Muscle of leg (tissue), 11 donors: Measurements from ENCODE around the gene IGSF3. TPM values are rescaled to one million over a fixed set of nuclear protein-coding genes. Genes with fewer than 3 reads are reported as not detected.

Source experiments
- DNase-seq: peaks from one replicate; pipeline ENCODE4 v3.0.0; 2013
- H3K27ac ChIP-seq: one replicate; pipeline ENCODE4 v1.5.1; 2013; ENCODE audit warnings: mild to moderate bottlenecking, low read length, control low read depth
- H3K27me3 ChIP-seq: one replicate; pipeline ENCODE4 v1.6.1; 2013; ENCODE audit warnings: low read length; ENCODE audit not compliant: control insufficient read depth, insufficient read depth
- H3K36me3 ChIP-seq: one replicate; pipeline ENCODE4 v1.6.1; 2013; ENCODE audit warnings: low read length; ENCODE audit not compliant: control insufficient read depth, insufficient read depth
- H3K4me1 ChIP-seq: one replicate; pipeline ENCODE4 v1.6.1; 2013; ENCODE audit warnings: low read length; ENCODE audit not compliant: control insufficient read depth, insufficient read depth
- H3K4me3 ChIP-seq: one replicate; pipeline ENCODE4 v1.5.1; 2013; ENCODE audit warnings: low read length, control low read depth
- H3K9me3 ChIP-seq: replicated peaks from 2 replicates; pipeline ENCODE4 v1.6.1; 2013; ENCODE audit warnings: low read depth, low read length; ENCODE audit not compliant: control insufficient read depth
- WGBS: methylation state at CpG from one replicate; pipeline ENCODE4 v1.1.5; 2013; ENCODE audit warnings: missing lambda C conversion rate; ENCODE audit not compliant: insufficient coverage; 5-methylcytosine and 5-hydroxymethylcytosine counted together
- polyA plus RNA-seq, 8 donors: library from polyadenylated mRNA; unstranded; fragments of 120-200 nt; gene quantifications; one replicate each; pipeline versions ENCODE4 v1.2.1 to v1.2.3, GENCODE V29; 2013; ENCODE audit warnings: inconsistent platforms in 1 of 8, low replicate concordance in 1 of 8; ENCODE audit not compliant: insufficient read length in 8 of 8, insufficient read depth in 1 of 8
- total RNA-seq: library from RNA; stranded (reverse); fragments of 120-200 nt; gene quantifications from one replicate; pipeline ENCODE4 v1.2.4, GENCODE V29; 2013

Gene IGSF3
- total and polyA plus RNA-seq, 9 donors, result 25.9 to 46.4 (median 33.0) TPM

- no peak for DNase-seq
- 27% methylated on average over 2 of the region's 2 CpGs for WGBS
- H3K4me1 ChIP-seq, result peaks cover 48% of the 10 kb centered on the region
Measured at GRCh38 chr1:116690396-116690848, 22.9 kb upstream of the IGSF3 start.

GRCh38 chr1:116686723-116687352 is 19.3 kb upstream of the IGSF3 start:
- H3K4me1 ChIP-seq, result peaks cover 21% of the 10 kb centered on the region
- DNase-seq, result no peak
- no peaks in the 10 kb centered on the region for H3K9me3 ChIP-seq
- no peaks in the 10 kb centered on the region for H3K36me3 ChIP-seq
- 40% methylated on average over 1 of the region's 4 CpGs for WGBS
- H3K27me3 ChIP-seq, result no peaks in the 10 kb centered on the region
- no peak overlapping the region for H3K27ac ChIP-seq
- H3K4me3 ChIP-seq, result no peak overlapping the region

More at GRCh38 chr1:116690396-116690848, 22.9 kb upstream of the IGSF3 start:
- H3K36me3 ChIP-seq, result no peaks in the 10 kb centered on the region
- no peaks in the 10 kb centered on the region for H3K27me3 ChIP-seq
- H3K9me3 ChIP-seq, result no peaks in the 10 kb centered on the region
- peak overlapping the region; percentile 67 for H3K27ac ChIP-seq
- H3K4me3 ChIP-seq, result no peak overlapping the region

GRCh38 chr1:116686175-116686574 is 18.6 kb upstream of the IGSF3 start:
- H3K4me1 ChIP-seq, result peaks cover 16% of the 10 kb centered on the region
- H3K27ac ChIP-seq, result no peak overlapping the region
- no peaks in the 10 kb centered on the region for H3K9me3 ChIP-seq
- no peaks in the 10 kb centered on the region for H3K36me3 ChIP-seq
- 96% methylated on average over 3 of the region's 7 CpGs for WGBS
- H3K4me3 ChIP-seq, result no peak overlapping the region
- no peak for DNase-seq
- no peaks in the 10 kb centered on the region for H3K27me3 ChIP-seq

GRCh38 chr1:116684575-116684974 is 17.0 kb upstream of the IGSF3 start:
- H3K27ac ChIP-seq, result no peak overlapping the region
- no peaks in the 10 kb centered on the region for H3K27me3 ChIP-seq
- no peak overlapping the region for H3K4me3 ChIP-seq
- H3K9me3 ChIP-seq, result no peaks in the 10 kb centered on the region
- peaks cover 4% of the 10 kb centered on the region for H3K4me1 ChIP-seq
- no peaks in the 10 kb centered on the region for H3K36me3 ChIP-seq
- DNase-seq, result no peak
- 22% methylated on average over 2 of the region's 2 CpGs for WGBS

- Histone ChIP-seq H3K36me3 (no peaks in the 10 kb centered on the region), H3K4me3 (no peak overlapping the region), H3K9me3 (no peaks in the 10 kb centered on the region), H3K4me1 (peaks cover 4% of the 10 kb centered on the region), H3K27ac (no peak overlapping the region), H3K27me3 (no peaks in the 10 kb centered on the region)
- DNase-seq, result no peak
- WGBS, result no CpG with 5 or more reads among the region's 4 CpGs
Measured at GRCh38 chr1:116682641-116683221, 15.2 kb upstream of the IGSF3 start.

- no peak for DNase-seq
- Histone ChIP-seq H3K27ac (no peak overlapping the region), H3K27me3 (no peaks in the 10 kb centered on the region), H3K9me3 (no peaks in the 10 kb centered on the region), H3K4me1 (no peaks in the 10 kb centered on the region), H3K4me3 (no peak overlapping the region), H3K36me3 (no peaks in the 10 kb centered on the region)
- no CpG with 5 or more reads among the region's 1 CpG for WGBS
Measured at GRCh38 chr1:116681343-116681899, 13.9 kb upstream of the IGSF3 start.

- H3K27me3 ChIP-seq, result no peaks in the 10 kb centered on the region
- H3K27ac ChIP-seq, result no peak overlapping the region
- H3K36me3 ChIP-seq, result no peaks in the 10 kb centered on the region
- no peaks in the 10 kb centered on the region for H3K4me1 ChIP-seq
- no peak overlapping the region for H3K4me3 ChIP-seq
- DNase-seq, result no peak
- 68% methylated on average over 4 of the region's 4 CpGs for WGBS
- H3K9me3 ChIP-seq, result no peaks in the 10 kb centered on the region
Measured at GRCh38 chr1:116680752-116681151, 13.2 kb upstream of the IGSF3 start.

GRCh38 chr1:116679828-116680628 is 12.5 kb upstream of the IGSF3 start:
- DNase-seq, result no peak
- peaks cover 2% of the 10 kb centered on the region for H3K4me1 ChIP-seq
- 78% methylated on average over 4 of the region's 4 CpGs for WGBS
- H3K36me3 ChIP-seq, result no peaks in the 10 kb centered on the region
- H3K27ac ChIP-seq, result no peak overlapping the region
- H3K27me3 ChIP-seq, result no peaks in the 10 kb centered on the region
- H3K4me3 ChIP-seq, result no peak overlapping the region
- H3K9me3 ChIP-seq, result no peaks in the 10 kb centered on the region

- Histone ChIP-seq H3K27me3 (no peaks in the 10 kb centered on the region), H3K4me3 (no peak overlapping the region), H3K36me3 (no peaks in the 10 kb centered on the region), H3K4me1 (peaks cover 4% of the 10 kb centered on the region), H3K9me3 (no peaks in the 10 kb centered on the region), H3K27ac (no peak overlapping the region)
- WGBS, result 49% methylated on average over 4 of the region's 7 CpGs
- DNase-seq, result no peak
Measured at GRCh38 chr1:116679091-116679827, 11.7 kb upstream of the IGSF3 start.
